ENCODE results near the gene KRTAP5-6.

Gene KRTAP5-6

DNA sequence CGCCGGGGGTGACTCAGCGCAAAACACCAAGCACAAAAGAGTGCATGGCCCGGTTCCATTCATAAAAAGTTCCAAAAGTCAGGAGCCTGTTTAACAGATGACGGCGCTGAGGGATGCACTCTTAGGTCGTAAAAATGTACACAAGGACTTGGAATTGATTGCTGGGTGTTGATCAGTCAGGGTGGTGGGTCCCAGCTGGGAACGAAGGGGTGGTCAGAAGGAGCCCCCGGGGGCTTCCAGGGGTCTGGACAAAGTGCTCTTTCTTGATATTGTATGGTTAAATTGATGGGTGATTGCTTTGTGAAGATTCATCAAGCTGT, 32.7 kb downstream of the KRTAP5-6 start:
- Histone ChIP-seq H3K4me1 (ENCODE audit: control insufficient read depth in 1 of 2, insufficient read depth in 1 of 2, low read depth in 1 of 2, low read length in 1 of 2) (peaks cover 5 to 7% of the 10 kb centered on the region in 2 experiments), H3K27ac (no peak overlapping the region), H3K36me3 (no peaks in the 10 kb centered on the region), H3K4me3 (ENCODE audit: low read depth in 1 of 2, low read length in 1 of 2) (no peak overlapping the region), H3K9me3 (no peaks in the 10 kb centered on the region), H3K27me3 (peaks cover 77% of the 10 kb centered on the region)
- no peak for TF ChIP-seq CTCF (IDR thresholded peaks at IDR 0.05)

DNA sequence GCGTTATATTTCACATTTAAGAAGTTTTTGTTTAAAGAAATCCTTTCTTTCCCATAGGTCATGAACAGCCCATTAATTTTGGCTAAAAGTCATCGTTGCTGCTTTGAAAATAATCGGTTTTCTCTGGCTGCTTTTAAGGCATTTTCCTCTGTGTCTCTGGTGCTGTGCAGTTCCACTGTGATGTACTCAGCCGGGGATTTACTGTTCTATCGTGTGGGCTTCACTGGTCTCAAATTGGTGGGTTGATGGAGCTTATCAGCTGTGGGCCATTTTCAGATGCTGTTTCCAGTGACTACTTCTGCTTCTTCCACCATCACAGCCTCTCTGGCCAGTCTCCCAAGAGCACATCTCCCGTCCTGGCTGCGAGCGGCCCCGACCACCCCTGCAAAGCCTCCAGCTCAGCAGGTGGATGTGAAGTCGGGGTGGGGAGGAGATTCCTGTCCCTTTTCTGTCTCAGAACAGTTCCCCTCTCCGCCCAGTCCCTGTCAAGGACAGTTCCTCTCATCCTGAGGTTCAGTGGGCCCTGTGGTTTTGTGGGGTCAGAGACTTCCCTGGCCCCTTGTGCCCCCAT, 33.1 kb downstream of the KRTAP5-6 start:
- H3K27ac ChIP-seq = no peak overlapping the region
- no peaks in the 10 kb centered on the region for H3K36me3 ChIP-seq
- no peaks in the 10 kb centered on the region for H3K9me3 ChIP-seq
- peaks cover 82% of the 10 kb centered on the region for H3K27me3 ChIP-seq
- peaks cover 5 to 7% of the 10 kb centered on the region in 2 experiments for H3K4me1 ChIP-seq (ENCODE audit: control insufficient read depth in 1 of 2, insufficient read depth in 1 of 2, low read depth in 1 of 2, low read length in 1 of 2)
- no peak overlapping the region for H3K4me3 ChIP-seq (ENCODE audit: low read depth in 1 of 2, low read length in 1 of 2)
- TF ChIP-seq CTCF (IDR thresholded peaks at IDR 0.05) = no peak

- TF ChIP-seq CTCF (IDR thresholded peaks at IDR 0.05) = no peak
- H3K4me1 ChIP-seq (ENCODE audit: control insufficient read depth in 1 of 2, insufficient read depth in 1 of 2, low read depth in 1 of 2, low read length in 1 of 2) = peaks cover 5 to 7% of the 10 kb centered on the region in 2 experiments
- no peaks in the 10 kb centered on the region for H3K9me3 ChIP-seq
- no peak overlapping the region for H3K27ac ChIP-seq
- H3K27me3 ChIP-seq = peaks cover 96% of the 10 kb centered on the region
- H3K36me3 ChIP-seq = no peaks in the 10 kb centered on the region
- no peak overlapping the region for H3K4me3 ChIP-seq (ENCODE audit: low read depth in 1 of 2, low read length in 1 of 2)
Observed at GRCh38 chr11:1731451-1732059, 34.6 kb downstream of the KRTAP5-6 start.

GRCh38 chr11:1732418-1733008, 35.5 kb downstream of the KRTAP5-6 start:
- H3K27me3 ChIP-seq = peaks cover 99% of the 10 kb centered on the region
- H3K36me3 ChIP-seq = no peaks in the 10 kb centered on the region
- no peak overlapping the region for H3K27ac ChIP-seq
- TF ChIP-seq CTCF (IDR thresholded peaks at IDR 0.05) = no peak
- no peaks in the 10 kb centered on the region for H3K9me3 ChIP-seq
- peaks cover 5 to 7% of the 10 kb centered on the region in 2 experiments for H3K4me1 ChIP-seq (ENCODE audit: control insufficient read depth in 1 of 2, insufficient read depth in 1 of 2, low read depth in 1 of 2, low read length in 1 of 2)
- H3K4me3 ChIP-seq (ENCODE audit: low read depth in 1 of 2, low read length in 1 of 2) = no peak overlapping the region

GRCh38 chr11:1733009-1733715, 36.2 kb downstream of the KRTAP5-6 start:
- Histone ChIP-seq H3K9me3 (no peaks in the 10 kb centered on the region), H3K4me1 (ENCODE audit: control insufficient read depth in 1 of 2, insufficient read depth in 1 of 2, low read depth in 1 of 2, low read length in 1 of 2) (peaks cover 5 to 7% of the 10 kb centered on the region in 2 experiments), H3K27ac (no peak overlapping the region), H3K36me3 (no peaks in the 10 kb centered on the region), H3K4me3 (ENCODE audit: low read depth in 1 of 2, low read length in 1 of 2) (no peak overlapping the region), H3K27me3 (peaks cover 99% of the 10 kb centered on the region)
- no peak for TF ChIP-seq CTCF (IDR thresholded peaks at IDR 0.05)

Measured in neutrophil (primary cell).